H1 (cell line): Measurements from ENCODE around the gene NBPF3. TPM values are rescaled to one million over a fixed set of nuclear protein-coding genes. Genes with fewer than 3 reads are reported as not detected.

Source experiments
- CTCF ChIA-PET: fragments of 300-600 bp; sonication (Branson Sonifier 250); formaldehyde crosslinking; loops from one replicate; lab custom pipeline; 2021; ENCODE audit not compliant: partially characterized antibody; lab: Charles Lee
- POLR2A ChIA-PET: fragments of 300-600 bp; sonication (Branson Sonifier 250); formaldehyde crosslinking; loops from one replicate; lab custom pipeline; 2021; ENCODE audit warnings: inconsistent platforms; ENCODE audit not compliant: partially characterized antibody; lab: Charles Lee
- DNase-seq, 2 experiments: peaks; one replicate each; pipeline versions ENCODE4 v3.0.0 to v3.0.0-alpha.2; 2010 to 2022; ENCODE audit warnings: low spot score in 2 of 2, low read depth in 1 of 2, mixed read lengths in 1 of 2
- FAIRE-seq: peaks from 2 replicates; lab custom pipeline; 2011; peaks lifted over from hg19 to GRCh38; lab: Jason Lieb, UNC
- H2AFZ ChIP-seq: 2 replicates; pipeline ENCODE4 v1.8.1; 2012; ENCODE audit warnings: low read length, inconsistent platforms
- H2AK5ac ChIP-seq: 2 replicates; pipeline ENCODE4 v1.6.1; 2013; ENCODE audit warnings: low read depth, low read length
- H2BK120ac ChIP-seq: replicated peaks from 2 replicates; pipeline ENCODE3; 2013; ENCODE audit warnings: low read depth, low read length, inconsistent platforms
- H2BK12ac ChIP-seq: 2 replicates; pipeline ENCODE4 v1.6.1; 2013; ENCODE audit warnings: low read depth, low read length
- H2BK15ac ChIP-seq: 2 replicates; pipeline ENCODE4 v1.6.1; 2013; ENCODE audit warnings: low read length
- H2BK20ac ChIP-seq: 2 replicates; pipeline ENCODE4 v1.6.1; 2013; ENCODE audit warnings: low read length
- H2BK5ac ChIP-seq: 2 replicates; pipeline ENCODE4 v1.6.1; 2013; ENCODE audit warnings: low read depth, low read length
- H3K14ac ChIP-seq: 2 replicates; pipeline ENCODE4 v1.6.1; 2013; ENCODE audit warnings: inconsistent platforms; ENCODE audit not compliant: insufficient read length
- H3K18ac ChIP-seq: 2 replicates; pipeline ENCODE4 v1.6.1; 2013; ENCODE audit warnings: low read length; ENCODE audit errors: extremely low read depth
- H3K23ac ChIP-seq: 2 replicates; pipeline ENCODE4 v1.6.1; 2013; ENCODE audit warnings: inconsistent platforms; ENCODE audit not compliant: insufficient read length
- H3K23me2 ChIP-seq: 2 replicates; pipeline ENCODE4 v1.6.1; 2013; ENCODE audit warnings: low read depth, low read length
- H3K27ac ChIP-seq: 2 replicates; pipeline ENCODE4 v1.6.1; 2011; ENCODE audit warnings: low read depth, low read length, inconsistent platforms
- H3K27me3 ChIP-seq, 4 experiments: replicated peaks in 1 of 4; 1 replicate in 1 of 4; 2 replicates in 3 of 4; pipeline versions ENCODE4 v1.6.1 to v1.8.1; 2011 to 2013; ENCODE audit warnings: low read length in 3 of 4, mild to moderate bottlenecking in 3 of 4, inconsistent platforms in 2 of 4, mixed read lengths in 2 of 4, moderate library complexity in 1 of 4; ENCODE audit not compliant: control insufficient read depth in 3 of 4, insufficient read depth in 3 of 4; ENCODE audit errors: extremely low read depth in 1 of 4
- H3K36me3 ChIP-seq, 4 experiments: 2 replicates each; pipeline versions ENCODE4 v1.6.1 to v1.8.1; 2011 to 2013; ENCODE audit warnings: mild to moderate bottlenecking in 4 of 4, low read length in 3 of 4, moderate library complexity in 2 of 4, control low read depth in 1 of 4, inconsistent platforms in 1 of 4; ENCODE audit not compliant: insufficient read depth in 4 of 4, control insufficient read depth in 2 of 4
- H3K4ac ChIP-seq: replicated peaks from 2 replicates; pipeline ENCODE3; 2013; ENCODE audit warnings: low read length, low read depth, mixed read lengths, inconsistent platforms; ENCODE audit not compliant: insufficient read length
- H3K4me1 ChIP-seq, 4 experiments: replicated peaks in 1 of 4; 1 replicate in 1 of 4; 2 replicates in 3 of 4; pipeline versions ENCODE4 v1.6.1 to v1.8.1; 2011 to 2013; ENCODE audit warnings: low read length in 3 of 4, inconsistent platforms in 2 of 4, mixed read lengths in 1 of 4; ENCODE audit not compliant: insufficient read depth in 4 of 4, control insufficient read depth in 3 of 4
- H3K4me2 ChIP-seq, 2 experiments: 2 replicates each; pipeline versions ENCODE4 v1.6.1 to v1.8.1; 2011 to 2013; ENCODE audit warnings: low read depth in 2 of 2, low read length in 2 of 2, control low read depth in 1 of 2, inconsistent platforms in 1 of 2, mild to moderate bottlenecking in 1 of 2; ENCODE audit not compliant: insufficient read depth in 1 of 2
- H3K4me3 ChIP-seq, 4 experiments: fragments of 200-600, 300-600 bp in 1 of 4; sonication (generic), shearing (Covaris generic), sonication (Bioruptor Twin) in 1 of 4; 2 replicates each; pipeline versions ENCODE4 v1.5.1 to v1.8.1; 2011 to 2016; ENCODE audit warnings: low read length in 4 of 4, low read depth in 3 of 4, control low read depth in 2 of 4, inconsistent platforms in 2 of 4, mild to moderate bottlenecking in 2 of 4, mixed read lengths in 1 of 4, moderate library complexity in 1 of 4; ENCODE audit not compliant: insufficient read depth in 2 of 4; ENCODE audit errors: extremely low read depth in 1 of 4
- H3K56ac ChIP-seq: replicated peaks from 2 replicates; pipeline ENCODE3; 2013; ENCODE audit warnings: low read depth, mild to moderate bottlenecking, mixed read lengths, low read length, inconsistent platforms; ENCODE audit not compliant: insufficient read length
- H3K79me1 ChIP-seq: 2 replicates; pipeline ENCODE4 v1.6.1; 2013; ENCODE audit warnings: low read depth, low read length, control low read depth
- H3K79me2 ChIP-seq, 2 experiments: 2 replicates each; pipeline versions ENCODE4 v1.6.1 to v1.8.1; 2012 to 2013; ENCODE audit warnings: low read length in 2 of 2, mild to moderate bottlenecking in 2 of 2, inconsistent platforms in 1 of 2; ENCODE audit not compliant: insufficient read depth in 2 of 2, control insufficient read depth in 1 of 2
- H3K9ac ChIP-seq, 4 experiments: replicated peaks in 1 of 4; 1 replicate in 1 of 4; 2 replicates in 3 of 4; pipeline versions ENCODE4 v1.6.1 to v1.8.1; 2011 to 2013; ENCODE audit warnings: low read depth in 3 of 4, low read length in 3 of 4, control low read depth in 2 of 4, mild to moderate bottlenecking in 2 of 4, moderate library complexity in 2 of 4, inconsistent platforms in 1 of 4; ENCODE audit errors: extremely low read depth in 1 of 4
- H3K9me3 ChIP-seq, 2 experiments: 2 replicates each; pipeline versions ENCODE4 v1.6.1 to v1.8.1; 2012 to 2013; ENCODE audit warnings: mild to moderate bottlenecking in 2 of 2, moderate library complexity in 2 of 2, control low read depth in 1 of 2, inconsistent platforms in 1 of 2, low read depth in 1 of 2, low read length in 1 of 2, mixed read lengths in 1 of 2; ENCODE audit not compliant: insufficient read depth in 2 of 2
- H4K20me1 ChIP-seq, 2 experiments: replicated peaks in 1 of 2; 2 replicates each; pipeline versions ENCODE3 to v1.8.1; 2011 to 2013; ENCODE audit warnings: inconsistent platforms in 2 of 2, low read length in 2 of 2, mild to moderate bottlenecking in 1 of 2; ENCODE audit not compliant: insufficient read depth in 2 of 2, control insufficient read depth in 1 of 2
- H4K5ac ChIP-seq: 2 replicates; pipeline ENCODE4 v1.6.1; 2013; ENCODE audit warnings: low read length, low read depth, mixed read lengths, inconsistent platforms; ENCODE audit not compliant: insufficient read length
- H4K8ac ChIP-seq: 2 replicates; pipeline ENCODE4 v1.8.0; 2013; ENCODE audit warnings: mild to moderate bottlenecking, moderate library complexity, low read length, inconsistent platforms; ENCODE audit not compliant: insufficient read depth; ENCODE audit errors: extremely low read depth
- H4K91ac ChIP-seq: replicated peaks from 2 replicates; pipeline ENCODE3; 2013; ENCODE audit warnings: low read length, mixed read lengths, inconsistent platforms; ENCODE audit not compliant: insufficient read length
- ATF2 ChIP-seq: IDR thresholded peaks from 2 replicates; pipeline ENCODE4 v1.6.1; 2012; ENCODE audit warnings: low read length, inconsistent platforms
- BACH1 ChIP-seq: IDR thresholded peaks from 2 replicates; pipeline ENCODE4 v1.6.1; 2012; ENCODE audit warnings: low read length, improper control_type of control experiment
- CHD2 ChIP-seq: IDR thresholded peaks from 2 replicates; pipeline ENCODE4 v1.6.1; 2012; ENCODE audit warnings: low read length, improper control_type of control experiment
- HDAC2 ChIP-seq, 2 experiments: fragments of 300-600 bp in 1 of 2; sonication (generic) in 1 of 2; IDR thresholded peaks; 2 replicates each; pipeline ENCODE4 v1.6.1; 2011 to 2012; ENCODE audit warnings: low read depth in 2 of 2, low read length in 2 of 2, mild to moderate bottlenecking in 2 of 2, moderate library complexity in 2 of 2, borderline replicate concordance in 1 of 2, inconsistent platforms in 1 of 2
- JUND ChIP-seq: IDR thresholded peaks from 2 replicates; pipeline ENCODE4 v1.6.1; 2011; ENCODE audit warnings: mild to moderate bottlenecking, improper control_type of control experiment, low read length
- NANOG ChIP-seq: IDR thresholded peaks from 2 replicates; pipeline ENCODE4 v1.6.1; 2011; ENCODE audit warnings: low read length, low read depth, mild to moderate bottlenecking, inconsistent platforms; ENCODE audit not compliant: insufficient read depth, poor library complexity, severe bottlenecking
- NRF1 ChIP-seq: IDR thresholded peaks from 2 replicates; pipeline ENCODE4 v1.6.1; 2011; ENCODE audit warnings: mild to moderate bottlenecking, low read depth, low read length, improper control_type of control experiment
- POLR2AphosphoS5 ChIP-seq: IDR thresholded peaks from 2 replicates; pipeline ENCODE4 v1.6.1; 2011; ENCODE audit warnings: low read depth, low read length
- RXRA ChIP-seq: IDR thresholded peaks from 2 replicates; pipeline ENCODE4 v1.6.1; 2011; ENCODE audit warnings: low read depth, mild to moderate bottlenecking, low read length, moderate library complexity; ENCODE audit not compliant: insufficient read depth
- SIRT6 ChIP-seq: IDR thresholded peaks from one replicate; pipeline ENCODE4 v1.7.1; 2012; ENCODE audit warnings: low read length, inconsistent platforms
- SUZ12 ChIP-seq: fragments of 200-600 bp; sonication (generic); IDR thresholded peaks from 2 replicates; pipeline ENCODE4 v1.6.1; 2012; ENCODE audit warnings: mild to moderate bottlenecking, inconsistent platforms, low read length, moderate library complexity, mixed read lengths
- TAF1 ChIP-seq: IDR thresholded peaks from 2 replicates; pipeline ENCODE4 v1.6.1; 2011; ENCODE audit warnings: mild to moderate bottlenecking, low read depth, low read length
- TCF12 ChIP-seq: IDR thresholded peaks from 2 replicates; pipeline ENCODE4 v1.6.1; 2011; ENCODE audit warnings: low read depth, mild to moderate bottlenecking, low read length
- WGBS, 2 experiments: shearing (Covaris generic) in 1 of 2; methylation state at CpG; one replicate each; pipeline versions ENCODE4 v1.1.6 to v1.1.7; 2013 to 2015; ENCODE audit warnings: low lambda C conversion rate in 2 of 2, mixed read lengths in 2 of 2, inconsistent platforms in 1 of 2, low coverage in 1 of 2, missing lambda C conversion rate in 1 of 2; ENCODE audit not compliant: insufficient replicate concordance in 2 of 2, insufficient coverage in 1 of 2, insufficient read length in 1 of 2; ENCODE audit errors: extremely low coverage in 1 of 2, missing lambda C conversion rate in 1 of 2; 5-methylcytosine and 5-hydroxymethylcytosine counted together
- polyA plus RNA-seq, 7 experiments: library from polyadenylated mRNA; depleted of rRNA in 3 of 7; stranded (reverse) in 5 of 7; unstranded in 2 of 7; fragments of >200 nt in 5 of 7; fragments of 200-250 nt in 2 of 7; gene quantifications; 1 replicate in 5 of 7; 2 replicates in 1 of 7; 4 replicates in 1 of 7; pipeline versions ENCODE4 v1.2.1 to v1.2.3, GENCODE V29; 2011 to 2013; ENCODE audit warnings: missing spikeins in 2 of 7, mixed read lengths in 2 of 7
- total RNA-seq: library from RNA; stranded (reverse); fragmentation: NEBNext Ultra II Directional; extraction: Animal tissue kit (Norgen Biotek cat#: 25700); gene quantifications from 2 replicates; pipeline ENCODE4 v1.2.1, GENCODE V29; 2021

The NBPF3 gene
- total and polyA plus RNA-seq, 2 of the 8 experiments (the other 6 are each of a cell fraction or from before 2014, with no cell fraction given): 3.8 to 4.3 TPM

- Histone ChIP-seq H3K79me1 (no peaks in the 10 kb centered on the region), H2AK5ac (no peak overlapping the region), H2BK20ac (no peak overlapping the region), H4K91ac (no peak overlapping the region), H3K9me3 (peaks cover 2 to 4% of the 10 kb centered on the region in 2 experiments; a peak in 1 of 4 replicates), H2BK120ac (no peak overlapping the region), H3K4me3 (no peak overlapping the region), H3K4me2 (no peak overlapping the region), H3K14ac (no peak overlapping the region), H3K4ac (no peak overlapping the region), H3K18ac (no peak overlapping the region), H3K23ac (no peak overlapping the region), H2AFZ (no peak overlapping the region), H2BK12ac (no peak overlapping the region), H4K5ac (no peak overlapping the region), H4K20me1 (no peaks in the 10 kb centered on the region), H3K27ac (no peak overlapping the region), H3K4me1 (peaks cover 4 to 10% (median 8%) of the 10 kb centered on the region in 4 experiments; a peak in 6 of 7 replicates), H3K36me3 (no peaks in the 10 kb centered on the region), H2BK5ac (no peak overlapping the region), H3K9ac (no peak overlapping the region), H3K56ac (no peak overlapping the region), H3K79me2 (no peaks in the 10 kb centered on the region), H2BK15ac (no peak overlapping the region), H4K8ac (no peak overlapping the region), H3K27me3 (no peaks in the 10 kb centered on the region; a peak in 1 of 7 replicates), H3K23me2 (no peaks in the 10 kb centered on the region)
- DNase-seq (no peak), FAIRE-seq (no peak)
- ChIA-PET POLR2A (interaction anchor here (0.7 to 1.2 kb wide), 4 partner anchors 28 to 44 kb away, joined by 3 read pairs; no protein-coding TSS in a partner anchor), CTCF (interaction anchor here (0.6 to 6.6 kb wide), 13 partner anchors 9 to 279 kb away, joined by 3 to 47 read pairs (median 4); partner anchors contain the start of gene ALPL)
- 100% methylated on average over 1 of the region's 1 CpG; no CpG with 5 or more reads in 1 of the 2 experiments for WGBS, 2 experiments
- no peak for TF ChIP-seq BACH1
- TF ChIP-seq SUZ12: no peak
- TF ChIP-seq HDAC2 (IDR thresholded peaks at IDR 0.05; ENCODE audit: borderline replicate concordance in 1 of 2, low read depth in 2 of 2, low read length in 2 of 2): no peak
- TF ChIP-seq POLR2AphosphoS5: no peak
- no peak for TF ChIP-seq NRF1
- TF ChIP-seq RXRA: no peak
- TF ChIP-seq TAF1: no peak
- no peak for TF ChIP-seq NANOG
- no peak for TF ChIP-seq JUND
- TF ChIP-seq ATF2: no peak
- no peak for TF ChIP-seq CHD2
- no peak for TF ChIP-seq SIRT6
- TF ChIP-seq TCF12: no peak
Measured at GRCh38 chr1:21496063-21496462, 56.1 kb downstream of the NBPF3 start.
